KMS-11 (cell line): Measurements from ENCODE around the gene RALB.

Experiments
- H2AFZ ChIP-seq: fragments of 200-600 bp; sonication (generic); 2 replicates; pipeline ENCODE4 v1.6.1; 2016; ENCODE audit warnings: antibody characterized with exemption, mixed run types, low read depth
- H3K27ac ChIP-seq: fragments of 200-600 bp; sonication (generic); 2 replicates; pipeline ENCODE4 v1.6.1; 2016; ENCODE audit warnings: mild to moderate bottlenecking, mixed run types
- H3K27me3 ChIP-seq: fragments of 200-600 bp; sonication (generic); 2 replicates; pipeline ENCODE4 v1.6.1; 2017; ENCODE audit warnings: mild to moderate bottlenecking, low read depth, mixed run types, moderate library complexity; ENCODE audit not compliant: insufficient read depth
- H3K36me3 ChIP-seq: fragments of 200-600 bp; sonication (generic); 2 replicates; pipeline ENCODE4 v1.6.1; 2017; ENCODE audit warnings: mild to moderate bottlenecking, mixed run types; ENCODE audit not compliant: insufficient read depth
- H3K4me1 ChIP-seq: fragments of 200-600 bp; sonication (generic); 2 replicates; pipeline ENCODE4 v1.6.1; 2016; ENCODE audit warnings: mild to moderate bottlenecking, low read depth, mixed run types; ENCODE audit not compliant: poor library complexity, severe bottlenecking
- H3K4me2 ChIP-seq: fragments of 200-600 bp; sonication (generic); 2 replicates; pipeline ENCODE4 v1.7.0; 2016; ENCODE audit warnings: mild to moderate bottlenecking, mixed run types
- H3K4me3 ChIP-seq: fragments of 200-600 bp; sonication (generic); IDR thresholded peaks from 2 replicates; pipeline ENCODE4 v1.6.1; 2017; ENCODE audit warnings: low read depth, low read length, mixed read lengths; ENCODE audit not compliant: insufficient read depth
- H3K79me2 ChIP-seq: fragments of 200-600 bp; sonication (generic); 2 replicates; pipeline ENCODE4 v1.6.1; 2016; ENCODE audit warnings: low read depth, mixed run types; ENCODE audit not compliant: insufficient read depth
- H3K9ac ChIP-seq: fragments of 200-600 bp; sonication (generic); 2 replicates; pipeline ENCODE4 v1.6.1; 2016; ENCODE audit warnings: mild to moderate bottlenecking, mixed run types
- H4K20me1 ChIP-seq: fragments of 200-600 bp; sonication (generic); 2 replicates; pipeline ENCODE4 v1.6.1; 2016; ENCODE audit warnings: mild to moderate bottlenecking, mixed run types; ENCODE audit not compliant: insufficient read depth
- CTCF ChIP-seq: fragments of 200-600 bp; sonication (generic); conservative IDR thresholded peaks from 2 replicates; pipeline ENCODE4 v1.6.1; 2017; ENCODE audit warnings: low read depth, mild to moderate bottlenecking, antibody characterized with exemption, low read length, moderate library complexity, mixed read lengths

RALB gene

GRCh38 chr2:120312860-120313694, 60.4 kb downstream of the RALB start:
- no peaks in the 10 kb centered on the region for H4K20me1 ChIP-seq
- H3K9ac ChIP-seq, result no peak overlapping the region
- H2AFZ ChIP-seq, result peak overlapping the region; percentile 52; the same call in 1 of the 2 replicates
- peaks cover 54% of the 10 kb centered on the region for H3K4me1 ChIP-seq
- no peaks in the 10 kb centered on the region for H3K79me2 ChIP-seq
- TF ChIP-seq CTCF, result peak; percentile 75
- no peak overlapping the region for H3K27ac ChIP-seq
- H3K4me3 ChIP-seq, result no peak overlapping the region
- no peaks in the 10 kb centered on the region for H3K27me3 ChIP-seq
- H3K4me2 ChIP-seq, result peak overlapping the region; percentile 63; the same call in 1 of the 2 replicates
- no peaks in the 10 kb centered on the region for H3K36me3 ChIP-seq

DNA sequence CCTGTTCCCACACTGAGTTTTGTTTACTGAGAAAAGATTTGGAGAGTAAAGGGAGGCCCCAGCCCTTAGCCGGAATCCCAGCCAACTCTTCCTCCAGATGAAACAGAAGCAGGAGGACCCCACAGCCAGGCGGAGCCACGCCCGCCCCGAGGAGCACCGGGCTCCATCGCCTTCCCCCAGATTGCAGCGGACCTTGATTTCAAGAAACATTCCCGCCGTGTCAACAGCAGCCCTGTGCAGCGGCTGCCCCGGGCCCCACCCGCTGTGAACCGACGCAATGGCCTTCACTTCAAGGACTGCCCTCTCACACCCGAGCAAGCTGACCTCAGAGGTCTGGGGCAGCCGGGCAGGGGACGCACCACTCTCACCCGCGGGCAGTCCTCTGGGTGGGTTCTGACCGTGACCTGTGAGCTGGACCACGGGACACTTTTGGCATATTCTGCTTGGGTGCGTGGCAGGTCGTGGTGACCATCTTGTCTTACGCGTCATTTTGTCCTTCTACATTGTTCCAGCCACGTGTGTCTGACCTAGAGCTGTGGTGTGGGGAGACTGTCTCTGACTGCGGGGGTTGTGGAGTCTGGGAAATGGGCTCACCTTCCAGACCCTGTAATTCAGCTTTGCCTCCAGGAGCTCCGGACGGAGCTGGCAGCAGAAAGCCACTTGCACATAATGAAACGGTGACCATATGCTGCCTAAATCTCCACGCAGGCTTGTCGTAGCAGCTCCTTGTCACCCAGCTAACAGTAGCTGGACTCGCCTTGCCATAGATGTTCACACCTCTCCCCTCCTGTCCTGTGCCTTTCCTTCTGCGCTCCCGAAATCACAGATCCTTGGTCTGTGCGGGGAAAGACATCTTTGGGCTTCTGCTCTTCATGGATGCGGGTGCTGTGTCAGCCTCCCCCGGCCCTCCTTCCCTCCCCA, 61.3 kb downstream of the RALB start:
- Histone ChIP-seq H3K36me3 (no peaks in the 10 kb centered on the region), H3K4me2 (no peak overlapping the region; the same call in 1 of the 2 replicates), H2AFZ (peak overlapping the region; percentile 52; the same call in 1 of the 2 replicates), H4K20me1 (no peaks in the 10 kb centered on the region), H3K79me2 (no peaks in the 10 kb centered on the region), H3K27ac (no peak overlapping the region), H3K4me3 (no peak overlapping the region), H3K27me3 (no peaks in the 10 kb centered on the region), H3K4me1 (peaks cover 46% of the 10 kb centered on the region), H3K9ac (no peak overlapping the region)
- no peak for TF ChIP-seq CTCF

DNA sequence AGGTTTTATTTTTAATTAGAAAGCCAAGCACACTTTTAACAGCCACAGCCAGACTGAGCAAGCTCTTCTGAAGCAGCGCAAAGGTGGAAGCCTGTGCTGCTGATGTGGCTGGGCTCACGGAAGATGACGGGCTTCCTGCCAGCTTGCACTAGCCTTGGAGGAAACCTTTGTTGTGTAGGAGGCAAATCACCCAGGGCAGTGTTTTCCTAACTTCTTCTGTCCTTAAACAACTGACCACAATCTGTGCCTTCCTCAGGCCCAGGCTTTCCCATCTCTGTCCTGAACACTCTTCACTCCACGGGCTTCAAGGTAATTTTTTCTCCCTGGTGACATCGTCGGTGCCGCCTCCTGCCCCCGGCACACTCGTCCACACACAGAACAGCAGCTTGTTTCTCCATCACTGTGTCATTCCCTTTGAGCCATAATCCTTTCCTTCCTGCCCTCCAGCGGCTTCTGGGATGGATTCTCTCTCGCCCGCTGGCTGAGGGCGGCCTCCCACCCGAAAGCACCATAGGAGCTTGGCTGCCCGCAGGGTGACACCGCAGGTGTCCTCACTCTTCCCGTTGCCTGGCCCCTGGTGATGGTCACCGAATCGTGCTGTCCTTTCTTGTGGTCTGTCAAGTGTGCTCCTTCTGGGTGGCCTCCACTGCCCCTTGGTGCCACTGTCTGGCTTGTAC, 62.2 kb downstream of the RALB start:
- no peaks in the 10 kb centered on the region for H3K36me3 ChIP-seq
- TF ChIP-seq CTCF, result no peak
- no peak overlapping the region for H3K4me2 ChIP-seq
- peaks cover 37% of the 10 kb centered on the region for H3K4me1 ChIP-seq
- H2AFZ ChIP-seq, result no peak overlapping the region
- no peak overlapping the region for H3K9ac ChIP-seq
- no peaks in the 10 kb centered on the region for H3K27me3 ChIP-seq
- H3K27ac ChIP-seq, result no peak overlapping the region
- H4K20me1 ChIP-seq, result no peaks in the 10 kb centered on the region
- H3K79me2 ChIP-seq, result no peaks in the 10 kb centered on the region
- H3K4me3 ChIP-seq, result no peak overlapping the region

GRCh38 chr2:120315367-120316033, 62.8 kb downstream of the RALB start:
- H3K4me1 ChIP-seq, result peaks cover 31% of the 10 kb centered on the region
- no peaks in the 10 kb centered on the region for H4K20me1 ChIP-seq
- TF ChIP-seq CTCF, result no peak
- H3K36me3 ChIP-seq, result no peaks in the 10 kb centered on the region
- no peak overlapping the region for H3K9ac ChIP-seq
- H3K27ac ChIP-seq, result no peak overlapping the region
- no peak overlapping the region for H3K4me2 ChIP-seq
- H3K79me2 ChIP-seq, result no peaks in the 10 kb centered on the region
- H2AFZ ChIP-seq, result no peak overlapping the region
- H3K4me3 ChIP-seq, result no peak overlapping the region
- no peaks in the 10 kb centered on the region for H3K27me3 ChIP-seq
